ENCODE results near the gene CCDC47. TPM values are rescaled to one million over a fixed set of nuclear protein-coding genes. Genes with fewer than 3 reads are reported as not detected.

The CCDC47 gene
- 35.4 and 40.4 TPM in 2 replicates for total RNA-seq

GRCh38 chr17:63773272-63774140, at the start of gene CCDC47:
Gene CCDC47 (minus strand): TSS chr17:63773597. CDS start chr17:63766175, 7,422 bp downstream.

GRCh38 chr17:63774141-63774968, 958 bp upstream of the CCDC47 start, which contains the start of gene DDX42:
Gene DDX42 (plus strand): TSS chr17:63774170. CDS start chr17:63787050, 12,880 bp downstream.

DNA sequence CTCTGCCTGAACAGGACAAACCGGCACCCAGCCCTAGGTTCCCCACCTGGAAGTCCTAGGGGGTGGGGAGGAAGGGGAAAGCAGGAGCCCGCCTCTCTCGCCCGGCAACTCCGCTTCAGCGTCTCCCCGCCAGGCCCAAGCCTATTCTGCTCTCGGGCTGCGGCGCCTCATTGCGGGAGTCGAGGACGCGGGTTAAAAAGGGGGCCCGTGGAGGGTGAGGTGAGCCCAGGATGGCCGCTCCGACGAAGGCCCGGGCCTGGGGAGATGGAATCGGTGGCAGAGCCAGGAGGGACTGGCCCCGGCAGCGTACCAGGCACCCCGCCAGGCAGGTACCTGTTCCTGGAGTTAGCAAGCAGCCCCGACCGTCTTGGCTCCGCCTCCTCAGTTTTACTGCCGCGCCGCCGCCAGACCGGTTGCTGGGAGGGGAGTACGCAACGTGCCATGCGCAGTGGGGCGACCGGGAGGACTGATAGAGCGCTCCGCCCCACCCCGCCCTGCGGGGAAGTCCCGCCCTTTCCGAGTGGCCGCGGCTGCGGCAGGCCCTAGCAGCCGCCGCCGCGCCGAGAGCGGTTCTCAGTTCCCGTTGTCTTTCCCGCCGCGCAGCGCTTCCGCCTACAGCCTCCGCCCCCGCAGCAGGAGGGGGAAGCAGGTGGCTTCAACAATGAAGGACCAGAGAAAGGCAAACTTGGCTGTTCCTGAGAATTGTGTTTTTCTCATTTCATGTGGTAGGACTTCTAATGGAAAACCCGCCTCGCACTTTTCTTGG, 31.8 kb downstream of the CCDC47 start, which contains the start of gene STRADA:
STRADA (minus strand) TSS at position 392 of the 766 bp plus-strand sequence. CDS start 13,430 bp downstream, outside the sequence.

DNA sequence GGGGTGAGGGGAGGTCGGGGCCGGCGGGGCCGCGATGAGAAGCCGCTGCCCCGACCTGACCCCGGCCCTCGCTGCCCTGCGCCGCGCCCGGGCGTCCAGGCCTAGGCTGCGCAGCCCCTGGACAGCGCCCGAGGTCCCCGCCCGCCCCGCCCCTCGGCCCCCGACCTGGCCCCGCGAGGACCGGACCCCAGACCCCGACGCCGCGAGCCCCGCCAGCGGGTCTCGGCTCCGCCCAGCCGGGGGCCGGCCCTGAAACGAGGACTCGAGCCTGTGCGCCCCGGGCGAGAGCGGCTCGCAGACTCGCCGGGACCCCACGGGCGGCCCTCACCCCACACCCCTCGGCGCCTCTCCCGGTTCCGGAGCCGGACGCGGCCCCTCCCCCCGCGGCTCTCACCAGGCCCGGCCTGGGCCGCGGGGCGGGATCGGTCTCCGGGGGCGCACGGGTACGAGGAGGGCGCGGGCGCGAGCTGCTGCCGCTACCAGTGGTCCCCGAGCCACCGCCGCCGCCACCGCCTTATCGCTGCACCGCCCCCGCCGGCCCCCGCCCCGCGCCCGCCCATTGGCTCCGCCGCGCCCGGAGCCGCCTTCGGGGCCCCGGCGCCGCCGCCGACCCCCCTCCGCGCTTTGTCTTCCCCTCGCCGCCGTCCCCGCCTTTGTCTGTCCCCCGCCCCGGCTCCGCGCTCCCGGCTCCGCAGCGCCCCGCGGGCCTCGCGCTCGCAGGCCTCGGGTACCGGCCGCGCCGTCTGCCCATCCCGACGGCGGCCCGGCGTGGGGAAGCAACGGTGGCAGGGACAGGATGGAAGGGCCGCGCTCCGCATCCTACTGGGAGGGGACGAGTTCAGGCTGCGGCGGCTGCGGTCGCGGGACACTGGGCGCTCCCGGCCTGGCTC, 73.5 kb downstream of the CCDC47 start, which contains the start of gene LIMD2:
LIMD2 (minus strand) TSS at position 488 of the 890 bp plus-strand sequence. CDS start 827 bp downstream, outside the sequence.

Other genes with a start within 250 kb of the CCDC47 start
- 22.4 and 24.7 TPM in 2 replicates for gene DCAF7, start 223.1 kb downstream of the CCDC47 start, total RNA-seq
- gene TACO1, start 172.7 kb downstream of the CCDC47 start, total RNA-seq = 16.9 and 21.6 TPM in 2 replicates
- gene MAP3K3, start 151.2 kb downstream of the CCDC47 start, total RNA-seq = 27.9 and 28.3 TPM in 2 replicates
- 8.2 and 9.8 TPM in 2 replicates for gene LIMD2, start 73.5 kb downstream of the CCDC47 start, total RNA-seq
- gene STRADA, start 31.8 kb downstream of the CCDC47 start, total RNA-seq = 21.1 and 24.3 TPM in 2 replicates
- gene DDX42, start 573 bp upstream of the CCDC47 start, total RNA-seq = 55.5 and 61.2 TPM in 2 replicates
- 48.9 and 68.7 TPM in 2 replicates for gene PSMC5, start 53.8 kb upstream of the CCDC47 start, total RNA-seq
- 44.0 and 53.9 TPM in 2 replicates for gene FTSJ3, start 54.1 kb upstream of the CCDC47 start, total RNA-seq
- 121 and 150 TPM in 2 replicates for gene SMARCD2, start 69.1 kb upstream of the CCDC47 start, total RNA-seq
- gene CSH2, start 100.1 kb upstream of the CCDC47 start, total RNA-seq = not detected in 2 replicates
- gene GH2, start 108.3 kb upstream of the CCDC47 start, total RNA-seq = not detected in 2 replicates
- gene CSH1, start 123.0 kb upstream of the CCDC47 start, total RNA-seq = not detected in 2 replicates
- not detected in 2 replicates for gene CSHL1, start 137.7 kb upstream of the CCDC47 start, total RNA-seq
- not detected in 2 replicates for gene GH1, start 145.2 kb upstream of the CCDC47 start, total RNA-seq
- gene CD79B, start 158.7 kb upstream of the CCDC47 start, total RNA-seq = not detected in 2 replicates
- gene SCN4A, start 199.3 kb upstream of the CCDC47 start, total RNA-seq = not detected in 2 replicates
- under 0.01 TPM in 1 of 2 replicates, not detected in the other for gene PRR29, start 224.8 kb upstream of the CCDC47 start, total RNA-seq
- not detected in 2 replicates for gene ICAM2, start 247.0 kb upstream of the CCDC47 start, total RNA-seq